HG02981 (cell line): ENCODE measurements around the gene STAT5B.

Source experiments
- ATAC-seq: cut with Tn5 transposase; IDR thresholded peaks from one replicate; pipeline ENCODE4 v1.9.1; 2021; ENCODE audit warnings: mild to moderate bottlenecking, moderate library complexity; ENCODE audit not compliant: unreplicated experiment

Gene STAT5B

DNA sequence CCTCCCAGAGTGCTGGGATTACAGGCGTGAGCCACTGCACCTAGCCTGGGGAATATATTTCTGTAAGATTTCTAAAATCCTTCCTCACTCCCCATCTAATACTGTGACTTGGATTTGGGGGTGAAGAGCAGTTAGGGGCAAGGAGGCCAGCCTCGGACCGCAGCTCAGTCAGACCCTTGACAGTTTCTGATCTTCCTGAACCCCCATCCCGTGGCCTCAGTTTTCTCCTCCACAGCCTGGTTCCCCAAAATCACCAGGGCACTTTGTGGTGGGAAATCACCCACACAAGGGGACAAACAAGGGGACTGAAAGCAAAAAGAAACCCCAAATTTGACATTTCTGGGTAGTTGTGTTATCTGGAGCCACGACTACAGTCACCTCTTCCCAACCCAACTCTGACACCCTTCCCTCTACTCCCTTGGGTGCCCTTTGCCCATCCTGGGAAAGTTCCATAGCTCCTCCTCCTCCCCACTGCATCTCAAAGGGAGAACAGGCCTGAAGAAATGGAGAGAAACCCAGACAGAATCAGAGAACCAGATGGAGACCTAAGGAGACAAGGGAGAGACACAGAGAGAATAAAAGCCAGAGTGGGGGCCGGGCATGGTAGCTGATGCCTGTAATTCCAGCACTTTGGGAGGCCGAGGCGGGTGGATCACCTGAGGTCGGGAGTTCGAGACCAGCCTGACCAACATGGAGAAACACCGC lies 9.3 kb upstream of the STAT5B start:
- ATAC-seq = no peak

DNA sequence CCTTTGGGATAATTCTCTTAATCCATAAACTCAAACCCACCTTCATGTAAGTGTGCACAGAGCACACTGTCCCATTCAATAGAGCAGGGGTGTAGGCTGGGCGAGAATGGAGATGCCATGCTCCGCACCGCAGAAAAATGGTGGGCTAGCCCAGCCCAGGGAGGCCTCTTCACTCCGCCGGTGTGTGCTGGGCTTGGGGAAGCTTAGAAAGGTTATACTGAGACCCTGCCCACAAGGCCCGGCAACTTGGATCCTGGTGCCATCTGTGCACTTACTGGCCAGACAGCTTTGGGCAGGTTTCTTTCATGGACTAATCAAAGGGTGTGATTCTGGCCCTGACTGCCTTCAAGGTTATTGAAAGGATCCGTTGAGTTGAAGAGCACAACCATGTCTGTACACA lies 8.4 kb upstream of the STAT5B start:
- ATAC-seq = no peak

GRCh38 chr17:42284024-42284369 lies 7.8 kb upstream of the STAT5B start:
- ATAC-seq = no peak

GRCh38 chr17:42283241-42284023 lies 7.2 kb upstream of the STAT5B start:
- ATAC-seq = no peak

DNA sequence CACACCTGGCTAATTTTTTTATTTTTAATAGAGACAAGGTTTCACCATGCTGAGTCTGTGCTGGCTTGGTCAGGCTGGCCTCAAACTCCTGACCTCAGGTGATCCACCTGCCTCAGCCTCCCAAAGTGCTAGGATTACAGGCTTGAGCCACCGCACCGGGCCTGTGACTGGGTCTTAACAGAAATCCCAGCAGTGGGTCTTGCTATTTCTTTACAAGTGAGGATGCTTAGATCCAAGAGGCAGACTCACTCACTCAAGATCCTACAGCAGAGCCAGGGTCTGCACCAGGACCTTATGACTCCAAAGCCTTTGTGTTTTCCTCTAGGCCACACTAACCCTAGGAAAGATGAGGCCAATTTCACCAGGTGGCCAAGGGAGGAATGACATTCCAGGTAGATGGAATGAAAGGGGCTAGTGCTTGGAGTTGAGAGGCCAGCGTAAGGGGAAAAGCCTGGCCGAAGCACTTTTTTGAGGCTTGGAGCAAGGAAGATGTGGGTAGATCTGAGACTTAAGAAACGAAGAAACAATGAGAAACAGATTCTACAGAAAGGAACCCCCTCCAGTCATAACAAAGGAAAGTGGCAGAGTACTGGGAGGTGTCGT lies 6.4 kb upstream of the STAT5B start:
- no peak for ATAC-seq

DNA sequence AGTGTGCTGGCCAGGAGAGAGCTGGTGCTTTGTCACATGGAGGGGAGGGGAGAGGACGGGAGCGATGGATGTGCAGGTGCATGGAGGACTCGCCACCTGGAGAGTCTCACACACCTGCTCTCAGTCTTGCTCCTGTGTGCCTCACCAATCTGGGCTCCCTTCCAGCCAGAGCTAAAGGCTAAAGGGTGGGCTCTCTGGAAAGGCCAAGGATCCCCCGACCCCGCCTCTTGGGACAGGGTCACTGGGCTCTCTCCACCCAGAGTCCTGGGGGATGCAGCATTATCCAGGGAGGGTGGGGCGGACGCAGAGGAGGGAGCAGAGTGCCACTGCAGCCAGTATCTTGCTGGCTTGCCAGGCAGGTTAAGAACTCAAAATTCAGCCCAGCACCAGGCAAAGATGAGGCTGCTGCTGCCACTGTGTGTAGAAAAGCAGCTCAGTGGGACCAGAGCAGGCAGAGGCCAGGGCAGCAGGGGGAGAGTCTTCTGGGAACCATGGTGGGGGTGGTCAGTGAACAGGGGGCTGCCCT lies 5.4 kb upstream of the STAT5B start:
- no peak for ATAC-seq

DNA sequence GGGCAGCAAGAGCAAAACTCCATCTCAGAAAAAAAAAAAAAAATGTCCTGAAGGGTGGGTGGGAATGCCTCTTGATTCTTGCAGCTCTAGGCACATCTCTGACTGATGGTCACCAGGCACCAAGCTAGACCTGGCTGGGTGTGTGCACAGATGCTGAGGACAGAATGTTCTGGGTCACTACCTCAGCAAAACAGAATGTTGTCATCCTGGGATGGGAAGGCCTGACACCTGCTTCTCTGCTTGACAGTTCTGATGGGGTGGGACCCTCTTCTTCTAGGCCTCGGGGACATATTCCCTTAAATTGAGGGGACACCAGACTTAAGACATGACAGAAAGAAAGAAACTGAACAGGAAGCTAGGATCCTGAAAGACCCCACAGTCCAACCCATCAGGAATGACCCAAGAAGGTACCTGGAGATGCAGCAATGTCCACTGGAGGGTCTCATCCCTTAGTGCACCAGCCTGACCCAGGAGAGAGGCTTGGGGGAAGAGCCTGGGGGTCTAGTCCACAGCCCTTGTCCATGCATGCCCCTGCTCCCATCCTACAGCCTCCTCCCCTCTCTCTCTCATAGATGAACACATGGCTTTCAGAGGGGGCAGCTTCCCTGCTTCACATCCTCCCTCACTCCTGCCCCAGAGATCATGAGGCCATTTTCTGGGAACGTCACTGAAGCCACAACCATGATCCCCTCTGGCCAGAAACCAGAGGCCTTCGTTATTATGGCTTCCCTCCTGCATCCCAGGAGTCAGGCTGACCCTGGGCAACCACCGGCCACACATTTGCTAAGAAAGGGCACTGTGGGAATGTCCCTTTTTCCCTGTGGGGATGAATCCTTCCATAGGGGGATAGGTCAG lies 3.8 kb upstream of the STAT5B start:
- ATAC-seq = no peak

GRCh38 chr17:42277342-42277712 lies 1.1 kb upstream of the STAT5B start:
- ATAC-seq = no peak

DNA sequence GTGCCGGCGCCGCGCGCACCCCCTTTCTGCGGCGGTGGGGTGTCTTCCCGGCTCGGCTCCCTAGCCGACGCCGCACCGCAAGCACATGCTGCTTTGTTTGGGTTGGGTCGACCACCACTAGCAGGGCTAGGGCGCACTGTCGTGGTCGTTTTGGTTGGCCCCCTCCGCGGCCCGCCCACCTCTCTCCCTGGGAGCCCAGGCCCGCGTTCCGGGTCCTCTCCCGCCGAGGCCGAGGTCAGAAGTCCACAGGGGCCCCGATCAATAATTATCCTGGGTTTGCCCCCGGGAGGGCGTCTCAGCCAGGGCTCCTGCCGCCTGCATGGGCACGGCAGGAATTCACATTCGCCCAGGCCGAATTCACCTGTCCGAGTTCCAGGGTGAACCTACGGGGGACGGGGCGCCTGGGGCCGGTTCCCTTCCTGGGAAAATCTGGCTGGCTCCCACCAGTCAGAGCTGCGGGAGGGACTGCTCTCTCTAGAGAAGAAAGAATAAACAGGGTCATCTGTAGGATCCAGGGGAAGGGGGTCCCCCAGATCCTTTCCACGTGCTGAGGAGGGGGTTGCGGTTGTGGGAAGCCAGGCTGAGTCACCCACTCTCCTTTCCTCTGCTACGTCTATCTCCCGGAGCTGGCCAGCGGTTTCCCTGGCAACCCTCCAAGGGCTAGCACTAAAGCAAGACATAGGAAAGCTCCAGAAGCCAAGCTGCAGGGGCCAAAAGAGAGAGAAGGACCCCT lies 584 bp upstream of the STAT5B start:
- no peak for ATAC-seq

DNA sequence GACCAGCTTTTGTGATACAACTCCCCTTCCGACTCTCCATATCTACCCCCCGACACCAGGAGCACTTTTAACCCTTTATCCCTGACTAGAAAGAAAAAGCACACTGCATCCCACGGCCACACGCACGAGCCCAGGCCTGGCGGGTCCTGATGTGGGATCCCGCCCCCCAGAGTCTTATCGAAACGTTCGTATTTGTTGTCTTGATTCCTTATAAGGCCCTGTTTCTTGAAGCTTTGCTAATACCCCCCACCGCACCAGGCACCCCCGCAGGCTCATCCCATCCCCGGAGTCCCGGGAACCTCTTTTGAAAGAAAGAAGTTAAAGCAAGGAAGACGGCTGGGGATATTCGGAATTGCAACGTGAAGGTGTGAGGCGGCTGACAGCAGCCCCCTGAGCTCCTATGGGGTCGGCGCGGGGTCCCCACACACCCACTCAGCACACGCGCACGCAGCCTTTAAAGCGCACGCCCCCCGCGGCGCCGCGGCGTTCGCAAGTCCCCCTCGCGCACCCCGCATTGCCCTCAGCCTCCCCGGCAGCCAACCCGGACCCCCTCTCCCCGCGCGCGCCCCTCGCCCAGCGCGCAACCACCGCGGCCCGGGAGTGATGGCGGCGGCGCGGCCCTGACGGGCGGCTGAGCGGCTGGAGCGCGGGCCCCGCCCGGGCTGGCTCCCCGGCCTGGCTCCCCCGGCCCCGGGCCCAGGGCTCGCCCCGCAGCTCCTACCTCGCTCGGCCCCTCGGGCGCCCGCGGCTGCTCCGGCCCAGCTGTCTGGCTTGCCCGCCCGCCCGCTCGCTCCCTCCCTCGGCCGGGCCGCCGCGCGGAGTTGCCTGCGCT lies 448 bp downstream of the STAT5B start:
- no peak for ATAC-seq

- no peak for ATAC-seq
Measured at GRCh38 chr17:42274812-42275526, 1.2 kb downstream of the STAT5B start.

DNA sequence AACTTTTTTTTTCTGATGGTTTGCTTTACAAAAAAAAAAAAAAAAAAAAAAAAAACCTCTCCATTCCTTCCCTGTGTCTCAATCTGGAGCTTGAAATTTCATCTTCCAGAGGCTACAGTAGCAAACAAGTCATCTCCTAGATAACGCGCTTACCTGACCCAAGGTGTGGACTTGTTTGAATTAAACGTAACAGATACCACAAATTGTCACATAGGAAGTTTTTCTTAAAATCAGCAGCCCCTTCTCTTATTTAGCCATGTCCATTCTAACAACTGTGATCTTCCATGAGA lies 2.0 kb downstream of the STAT5B start:
- no peak for ATAC-seq

GRCh38 chr17:42273474-42274252 lies 2.5 kb downstream of the STAT5B start:
- ATAC-seq = no peak

- ATAC-seq = no peak
Measured at GRCh38 chr17:42272162-42272907, 3.9 kb downstream of the STAT5B start.

- no peak for ATAC-seq
Measured at GRCh38 chr17:42271779-42272035, 4.5 kb downstream of the STAT5B start.

GRCh38 chr17:42271006-42271778 lies 5.0 kb downstream of the STAT5B start:
- ATAC-seq = no peak

DNA sequence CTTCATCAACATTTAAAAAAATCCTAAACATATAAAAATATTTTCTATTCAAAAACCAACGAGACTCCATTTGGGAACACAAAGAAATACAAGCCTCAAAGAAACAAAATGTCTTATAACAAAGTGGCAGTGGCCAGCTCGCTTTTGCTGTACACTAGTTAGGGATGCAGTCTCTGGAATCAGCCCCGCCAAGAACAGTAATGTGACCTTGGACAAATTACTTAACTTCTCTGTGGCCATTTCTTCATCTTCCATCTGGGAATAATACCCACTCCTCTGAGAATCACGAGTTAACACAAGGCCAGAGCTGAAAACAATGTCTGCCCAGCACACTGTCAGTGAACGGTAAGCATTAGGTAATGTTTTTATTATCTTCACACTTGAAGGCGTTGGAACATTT lies 5.6 kb downstream of the STAT5B start:
- no peak for ATAC-seq
